Hematopoietic multipotent progenitor cell treated with erythropoietin and hydrocortisone succinate and interleukin-3 and kit ligand, for 17 days (in vitro differentiated cells): ENCODE results near the gene BCL2.
"Not testable (repeated sequence)": the region's sequence is repeated elsewhere in the genome, so short reads cannot be mapped to it uniquely, and the experiment has no call there.

Experiments
- DNase-seq: peaks from one replicate; pipeline ENCODE4 v3.0.0-alpha.2; 2015; ENCODE audit warnings: low spot score

The BCL2 gene

DNA sequence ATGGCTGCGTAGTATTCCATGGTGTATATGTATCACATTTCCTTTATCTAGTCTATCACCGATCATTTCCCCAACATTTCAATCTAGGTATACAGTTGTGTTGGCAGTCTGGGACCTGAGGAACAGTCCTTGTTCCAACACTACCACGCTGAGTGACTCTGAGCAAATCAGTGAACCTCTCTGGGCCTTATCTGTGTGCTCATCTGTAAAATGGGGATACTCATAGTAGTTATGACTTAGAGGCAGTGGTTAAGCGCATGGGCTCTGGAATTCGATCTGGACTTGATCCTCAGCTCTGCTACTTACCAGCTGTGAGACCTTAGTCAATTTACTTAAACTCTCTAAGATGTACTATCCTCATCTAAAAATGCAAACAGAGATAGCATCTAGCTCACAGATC, 85.1 kb downstream of the BCL2 start:
- no peak for DNase-seq

DNA sequence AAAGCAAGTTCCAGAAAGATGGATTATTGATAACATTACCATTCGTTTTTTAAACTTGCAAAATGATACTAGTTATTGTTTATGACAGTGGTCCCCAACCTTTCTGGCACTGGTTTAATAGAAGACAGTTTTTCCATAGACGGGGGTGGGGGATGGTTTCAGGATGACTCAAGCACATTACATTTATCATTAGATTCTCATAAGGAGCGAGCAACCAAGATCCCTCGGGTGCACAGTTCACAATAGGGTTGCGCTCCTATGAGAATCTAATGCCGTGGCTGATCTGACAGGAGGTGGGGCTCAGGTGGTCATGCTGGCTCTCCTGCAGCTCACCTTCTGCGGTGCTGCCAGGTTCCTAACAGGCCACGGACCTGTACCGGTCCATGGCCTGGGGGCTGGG, 86.2 kb downstream of the BCL2 start:
- no peak for DNase-seq

DNA sequence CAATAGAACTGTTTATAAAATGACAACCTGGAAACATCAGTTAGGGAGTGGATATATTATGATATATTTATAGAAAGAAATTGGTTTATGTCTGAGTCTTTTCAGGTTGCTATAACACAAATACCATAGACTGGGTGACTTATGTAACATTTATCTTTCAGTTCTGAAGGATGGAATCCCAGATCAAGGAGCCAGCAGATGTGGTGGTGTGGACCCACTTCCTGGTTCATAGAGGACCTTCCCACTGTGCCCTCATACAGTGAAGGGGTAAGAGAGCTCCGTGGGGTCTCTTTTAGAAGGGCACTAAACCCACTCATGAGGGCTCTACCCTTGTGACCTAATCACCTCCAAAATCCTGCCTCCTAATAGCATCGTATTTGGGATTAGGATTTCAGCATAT, 86.7 kb downstream of the BCL2 start:
- DNase-seq, result no peak

DNA sequence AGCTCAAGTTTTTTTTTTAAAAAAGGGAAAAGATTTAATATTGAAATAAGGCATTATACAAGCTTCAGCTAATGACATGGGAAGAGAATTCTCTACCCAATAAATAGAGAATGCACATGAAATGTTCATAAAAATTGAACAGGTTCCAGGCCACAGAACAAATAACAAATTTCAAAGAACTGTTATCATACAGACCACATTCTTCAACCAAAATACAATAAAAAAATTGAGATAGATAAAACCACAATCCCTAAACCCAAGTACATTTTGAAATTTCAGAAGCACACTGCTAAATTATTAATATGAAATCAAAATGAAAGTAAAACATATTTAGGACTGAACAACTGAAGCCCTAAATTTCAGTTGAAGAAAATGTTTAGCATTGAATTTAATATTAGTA, 89.6 kb downstream of the BCL2 start:
- DNase-seq, result no peak

DNA sequence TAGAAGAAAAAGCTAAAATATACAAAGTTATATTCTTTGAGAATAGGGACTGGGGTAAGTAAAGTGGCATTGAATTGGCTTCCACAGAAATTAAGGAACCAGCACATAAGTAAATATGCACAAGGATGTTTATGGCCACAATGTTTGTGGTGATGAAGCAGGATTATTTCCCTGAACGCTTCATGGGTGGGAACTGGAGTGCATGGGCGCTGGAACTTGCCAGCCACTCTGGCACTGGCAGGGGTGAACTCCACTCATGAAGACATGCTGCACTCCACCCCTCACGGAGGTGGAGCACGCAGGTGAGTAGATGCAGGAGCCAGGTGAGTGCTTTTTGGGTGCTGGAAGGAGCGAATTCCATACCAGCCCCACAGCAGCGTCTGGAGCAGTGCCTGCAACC, 94.1 kb downstream of the BCL2 start:
- no peak for DNase-seq

DNA sequence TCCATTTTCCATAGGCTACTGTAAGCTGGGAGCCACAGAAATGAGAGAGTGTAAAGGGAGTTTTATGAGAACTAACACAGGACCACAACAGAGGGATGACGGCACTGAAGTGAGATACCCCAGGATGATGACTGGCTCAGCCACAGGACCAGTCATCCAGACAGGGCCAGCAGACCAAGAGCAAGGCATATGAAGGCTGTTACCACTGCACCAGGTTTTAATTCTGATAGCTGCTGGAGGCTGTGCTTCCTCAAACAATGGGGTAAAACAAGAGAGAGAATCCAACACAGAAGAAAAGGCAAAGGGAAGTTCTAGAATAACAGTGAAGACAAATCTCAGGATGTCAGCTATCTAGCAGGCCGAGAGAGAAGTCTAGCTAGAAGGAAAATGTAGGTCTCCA, 94.9 kb downstream of the BCL2 start:
- DNase-seq, result no peak

DNA sequence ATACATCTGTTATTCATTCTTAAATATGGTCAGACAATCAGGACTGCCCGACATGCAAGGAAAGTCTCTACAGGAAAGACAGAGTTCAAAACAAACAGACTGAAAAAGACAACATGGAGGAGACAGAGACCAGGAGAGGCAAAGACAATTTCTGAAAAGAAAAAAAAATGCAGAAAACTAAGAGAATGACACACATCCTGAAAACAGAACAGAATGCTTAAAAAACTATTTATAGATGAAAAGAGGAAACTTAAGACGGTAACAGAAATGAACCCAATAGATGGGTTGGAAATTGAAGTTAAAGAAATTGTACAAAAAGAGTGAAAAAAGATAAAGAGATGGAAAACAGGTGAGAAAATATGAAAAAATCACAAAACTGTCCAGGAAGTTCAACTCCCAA, 95.7 kb downstream of the BCL2 start:
- DNase-seq, result no peak

DNA sequence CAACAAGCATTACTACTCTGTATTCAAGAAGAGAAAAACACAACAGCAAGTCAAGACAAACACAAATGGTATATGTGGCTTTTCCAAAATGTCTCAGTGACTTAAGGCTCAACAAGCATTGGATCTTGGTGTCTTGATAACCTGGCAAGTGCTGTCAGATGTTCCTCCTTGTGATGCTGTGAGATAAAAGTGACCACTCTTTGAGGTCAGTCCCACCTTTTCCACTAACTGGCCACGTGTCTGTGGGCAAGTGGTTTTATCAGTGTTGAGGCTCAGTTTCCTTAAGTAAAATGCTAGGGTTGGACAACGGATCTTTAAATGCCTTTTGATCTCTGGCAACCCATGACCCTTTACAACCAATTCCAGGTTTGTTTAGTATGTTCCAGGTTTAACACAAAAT, 98.7 kb downstream of the BCL2 start:
- no peak for DNase-seq

DNA sequence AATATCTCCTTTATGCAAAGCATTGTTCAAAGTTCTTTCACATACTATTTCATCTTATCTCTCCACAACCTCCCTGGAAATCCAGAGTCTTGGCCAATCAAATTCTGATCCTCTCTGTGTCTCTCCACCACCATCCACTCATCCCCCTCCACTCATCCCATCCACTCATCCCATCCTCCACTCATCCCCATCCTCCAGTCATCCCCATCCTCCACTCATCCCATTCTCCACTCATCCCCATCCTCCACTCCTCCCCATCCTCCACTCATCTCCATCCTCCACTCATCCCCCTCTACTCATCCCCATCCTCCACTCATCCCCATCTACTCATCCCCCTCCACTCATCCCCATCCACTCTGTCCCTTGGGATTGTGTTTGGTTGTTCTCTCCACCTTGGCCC, 101.1 kb downstream of the BCL2 start:
- DNase-seq, result no peak

DNA sequence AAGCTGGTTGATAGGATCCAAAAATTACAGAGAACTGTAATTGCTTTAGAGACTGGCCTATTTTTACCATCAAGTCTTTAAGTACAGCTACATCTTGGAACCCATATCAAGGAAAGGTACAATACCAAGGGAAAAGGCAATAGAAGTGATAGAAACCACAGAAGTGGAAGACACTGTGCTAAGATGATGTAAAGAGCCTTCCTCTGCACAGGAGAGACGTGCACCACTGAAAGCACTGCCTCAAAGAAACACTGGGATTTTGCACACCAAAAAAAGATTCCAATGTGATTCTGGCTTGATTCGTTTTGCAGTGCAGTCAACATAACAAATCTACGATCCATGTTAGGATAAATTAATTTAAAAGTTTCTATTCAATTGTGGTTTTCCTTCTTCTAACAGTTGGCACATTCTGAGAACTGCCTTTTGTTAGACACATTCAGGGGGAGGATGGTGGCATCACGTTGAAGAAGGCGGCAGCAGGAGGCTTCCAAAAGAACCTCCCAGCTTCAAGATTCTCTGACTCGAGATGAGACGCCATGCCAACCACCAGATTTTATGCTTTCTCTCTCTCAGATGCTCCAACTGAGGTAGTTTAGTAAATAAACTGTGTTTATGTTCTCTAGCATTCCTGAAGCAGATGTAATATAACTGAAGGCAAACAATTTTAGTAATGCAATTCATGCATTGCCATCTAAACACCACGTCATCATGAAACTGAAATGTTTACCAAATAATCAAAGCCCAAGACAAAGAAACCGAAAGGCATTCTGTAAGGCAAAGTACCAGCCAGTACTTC, 102.9 kb downstream of the BCL2 start:
- DNase-seq, result no peak

DNA sequence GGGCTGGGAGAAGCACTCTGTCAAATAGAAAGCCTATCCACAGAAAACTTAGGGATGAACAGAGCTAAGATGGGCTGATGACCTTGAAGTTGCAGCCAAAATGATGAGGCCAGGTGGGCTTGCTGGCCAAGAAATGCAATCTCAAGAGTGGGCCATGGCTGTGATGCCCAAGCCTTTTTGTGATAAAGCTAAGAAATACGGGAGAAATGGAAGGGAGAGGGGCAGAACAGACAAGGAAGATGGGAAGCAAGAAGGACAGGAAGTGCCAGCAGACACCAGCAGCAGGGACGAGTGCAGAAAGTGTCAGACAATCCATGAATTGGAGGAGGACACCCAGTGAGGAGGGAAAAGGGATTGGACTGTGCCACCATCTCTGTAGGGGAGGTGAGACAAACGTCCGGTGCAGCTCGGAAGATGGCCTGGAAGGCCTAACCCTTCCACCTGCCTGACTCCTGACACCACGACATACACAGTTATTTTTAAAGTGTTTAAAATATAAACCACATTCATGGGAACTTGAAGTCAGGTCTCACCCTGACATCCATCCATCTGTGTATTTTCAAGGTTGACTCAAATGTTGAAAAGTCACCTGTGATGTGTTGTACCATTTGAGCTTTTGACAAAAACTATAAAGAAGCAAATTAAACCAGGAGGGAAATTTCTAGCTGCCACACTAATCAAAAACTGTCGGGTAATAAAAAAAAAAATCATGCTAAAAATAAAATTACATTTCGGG, 105.5 kb downstream of the BCL2 start:
- DNase-seq, result no peak

DNA sequence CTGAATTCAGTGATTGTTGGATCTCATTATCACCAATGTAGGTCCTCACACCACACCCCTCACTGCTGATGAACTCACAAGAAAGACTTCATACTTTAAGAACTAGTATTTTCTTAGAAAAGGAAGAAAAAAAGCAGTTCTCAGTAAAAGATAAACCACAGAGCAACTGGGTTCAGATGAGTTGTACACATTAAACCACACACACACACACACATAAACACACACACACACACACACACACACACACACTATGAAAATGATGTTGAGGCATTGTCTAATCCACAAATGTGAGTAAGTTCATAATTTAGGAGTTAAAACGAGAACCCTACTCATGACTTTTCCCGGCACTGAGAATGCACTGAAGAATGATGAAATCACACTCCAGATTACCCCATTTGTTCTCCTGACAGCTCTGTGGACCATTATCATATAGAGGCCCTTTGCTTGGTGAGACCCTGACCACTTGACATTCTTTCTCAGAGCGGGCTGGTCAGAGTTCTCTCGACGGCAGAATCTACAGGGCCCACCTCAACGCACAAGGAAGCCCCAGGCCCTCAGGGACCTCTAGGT, 106.2 kb downstream of the BCL2 start:
- DNase-seq, result no peak

DNA sequence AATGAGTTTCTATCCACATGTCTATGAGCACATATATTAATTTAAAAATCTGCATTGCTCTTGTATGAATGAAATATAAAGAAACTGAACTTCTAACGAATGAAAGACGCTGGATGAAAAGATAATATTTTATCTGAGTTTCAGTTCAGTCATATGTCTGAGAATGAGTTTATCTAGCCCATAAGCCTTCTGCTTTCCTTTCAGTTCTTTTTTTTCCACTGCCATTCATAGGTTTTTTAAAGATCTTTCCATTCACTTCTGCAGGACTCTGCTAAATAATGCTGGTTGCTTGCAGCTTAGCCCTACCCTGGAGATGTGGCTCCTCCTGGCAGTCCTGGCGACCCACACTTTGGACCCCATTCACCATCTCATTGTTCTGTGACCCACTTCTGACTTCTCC, 109.0 kb downstream of the BCL2 start:
- DNase-seq, result no peak

DNA sequence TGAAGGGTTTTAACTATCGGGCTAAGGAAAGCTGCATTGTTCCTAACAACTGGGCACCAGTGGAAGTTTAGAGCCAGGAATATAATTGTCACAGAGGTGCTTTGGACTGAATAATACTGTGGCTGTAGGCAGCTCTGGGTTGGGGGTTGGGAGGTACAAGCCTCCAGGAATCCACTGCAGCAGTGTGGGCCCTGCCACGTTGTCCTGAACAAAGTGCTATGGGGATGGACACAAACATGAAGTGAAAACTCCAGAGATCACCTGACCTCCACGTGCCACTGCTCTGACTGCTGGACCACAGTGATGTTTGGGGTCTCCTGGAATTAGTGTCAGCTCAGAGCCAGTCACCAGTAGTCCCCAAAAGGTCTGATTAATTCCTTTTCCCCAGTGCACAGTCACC, 110.9 kb downstream of the BCL2 start:
- DNase-seq, result no peak

DNA sequence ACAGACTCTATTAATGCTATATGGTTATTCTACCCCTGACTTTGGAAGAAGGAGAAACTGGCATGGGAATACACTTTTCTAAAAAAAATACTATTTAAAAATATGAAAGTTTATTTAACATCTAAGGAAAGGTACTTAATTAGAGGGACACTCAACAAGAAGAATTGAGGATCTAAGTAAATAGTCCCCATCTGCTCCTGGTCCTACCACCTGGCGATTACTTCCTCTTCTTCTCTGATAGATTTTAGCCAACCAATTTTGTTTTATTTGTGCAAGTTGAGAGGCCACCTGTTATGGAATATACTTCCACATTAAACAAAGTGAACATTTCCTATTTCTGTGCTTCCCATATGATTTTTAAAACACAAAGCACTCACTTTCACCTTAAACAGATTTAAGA, 111.7 kb downstream of the BCL2 start:
- DNase-seq, result no peak

DNA sequence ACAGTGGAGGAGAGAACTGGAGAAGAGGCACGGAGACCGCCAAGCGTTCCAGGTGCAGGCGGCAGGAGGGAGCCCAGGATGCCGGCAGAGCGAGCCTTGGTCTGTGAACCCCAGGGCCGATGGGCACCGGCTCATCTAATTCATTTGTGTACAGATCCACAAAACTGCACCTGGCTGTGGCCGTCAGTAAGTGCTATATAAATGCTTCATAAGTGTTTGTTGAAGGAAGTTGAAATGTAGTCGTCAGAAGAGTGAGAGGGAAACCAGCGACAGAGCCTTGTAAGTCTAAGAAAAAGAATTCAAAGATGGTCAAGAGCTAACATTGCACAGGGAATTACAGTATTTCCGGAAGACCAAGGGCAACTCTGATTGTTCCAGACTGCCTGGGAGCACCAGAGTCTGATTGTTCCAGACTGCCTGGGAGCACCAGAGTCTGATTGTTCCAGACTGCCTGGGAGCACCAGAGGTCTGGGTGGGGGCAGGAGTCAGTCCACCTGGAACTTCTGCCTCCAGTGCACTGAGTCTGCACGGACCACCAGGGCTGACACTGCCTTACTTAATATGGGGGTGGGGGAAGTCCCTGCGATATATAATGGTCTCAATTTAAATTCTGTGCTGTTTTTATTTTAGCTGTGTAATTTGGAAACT, 112.3 kb downstream of the BCL2 start:
- DNase-seq, result no peak

DNA sequence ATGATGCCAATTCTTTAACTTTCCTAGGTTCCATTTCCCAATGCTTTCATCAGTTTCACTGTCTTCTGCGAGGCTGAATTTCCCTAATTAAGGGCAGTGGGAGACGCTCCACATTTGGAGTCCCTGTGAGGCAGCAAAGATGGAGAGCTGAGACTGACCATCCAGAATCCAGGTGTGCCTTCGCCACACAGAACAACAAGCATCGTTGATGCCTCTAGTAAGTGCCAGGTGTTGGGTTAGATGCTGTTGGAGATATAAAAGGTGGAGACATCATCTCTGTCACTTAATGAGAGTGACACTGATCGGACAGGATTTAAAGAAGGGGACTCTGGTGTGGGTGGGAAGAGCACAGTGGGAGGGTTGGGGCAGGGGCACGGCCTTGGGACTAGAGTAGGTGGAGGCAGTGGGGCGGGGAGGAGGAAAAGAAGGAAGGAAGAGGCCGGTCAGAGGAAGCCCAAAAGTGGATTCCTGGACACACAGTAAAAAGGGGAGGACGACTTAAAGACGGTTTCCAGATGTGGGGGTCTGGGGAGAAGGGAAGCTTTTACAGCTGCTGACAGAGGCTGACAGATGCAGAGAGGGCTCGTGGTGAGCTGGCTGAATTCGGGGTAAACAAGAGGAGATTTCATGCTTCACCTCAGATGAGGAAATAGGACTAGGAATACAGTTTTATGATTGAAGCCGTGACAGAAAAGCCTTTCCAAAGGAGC, 113.0 kb downstream of the BCL2 start:
- no peak for DNase-seq

DNA sequence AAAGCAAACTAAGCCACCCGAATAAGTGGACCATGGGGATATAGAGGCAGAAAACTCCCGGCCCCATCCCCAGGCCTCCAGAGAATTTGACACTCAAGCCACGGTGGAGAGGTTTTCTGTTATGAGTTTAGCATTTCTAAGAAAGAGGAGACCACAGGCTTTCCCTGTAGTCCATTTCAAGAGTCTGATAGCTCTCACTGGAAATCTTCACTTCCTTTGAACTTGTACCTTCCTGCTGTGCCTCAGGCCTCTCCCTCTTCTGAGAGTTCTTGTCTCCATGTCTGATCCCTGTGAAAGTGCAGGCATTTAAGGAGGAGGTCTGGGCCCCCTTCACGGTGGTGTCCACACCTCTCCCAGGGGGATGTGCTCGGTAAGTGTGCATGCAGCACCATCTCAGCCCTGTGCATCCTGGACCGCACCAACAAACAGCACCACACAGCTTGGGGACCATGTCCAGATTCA, 113.7 kb downstream of the BCL2 start:
- no peak for DNase-seq

DNA sequence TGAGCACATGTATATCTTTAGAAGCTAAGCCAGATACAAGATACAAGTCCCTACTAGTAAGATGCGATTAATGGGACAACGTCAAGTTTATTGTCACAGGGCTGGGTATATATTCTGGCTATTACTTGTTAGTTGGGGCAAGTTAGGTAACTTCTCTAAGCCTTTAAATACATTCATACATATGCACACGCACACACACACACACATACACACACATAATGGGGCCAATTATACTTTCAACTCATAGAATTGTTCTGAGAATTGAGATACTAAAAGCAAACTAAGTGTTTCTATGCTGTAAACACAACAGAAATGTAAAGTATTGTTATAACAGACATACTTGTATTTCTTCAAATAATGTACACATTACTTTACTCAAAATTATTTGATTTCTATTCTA, 116.1 kb downstream of the BCL2 start:
- no peak for DNase-seq

DNA sequence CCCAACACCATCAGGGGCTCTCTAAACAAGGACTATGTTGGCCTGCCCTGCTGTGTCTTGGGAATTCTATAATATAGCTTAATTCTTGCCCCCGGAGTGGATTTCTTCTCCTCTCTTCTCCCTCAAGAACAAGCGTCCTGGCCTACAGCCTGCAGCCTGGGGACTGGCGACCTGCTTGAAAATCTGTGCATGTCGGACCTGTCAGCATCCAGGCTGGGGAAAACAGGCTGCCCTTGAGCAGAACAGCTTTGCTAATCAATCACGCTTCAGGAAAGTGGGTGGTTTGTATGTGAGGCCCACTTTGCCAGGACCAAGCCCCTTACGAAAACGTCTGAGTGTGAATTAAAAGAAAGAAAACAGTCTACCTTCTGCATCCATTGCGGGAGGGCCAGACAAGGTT, 116.7 kb downstream of the BCL2 start:
- DNase-seq, result no peak

DNA sequence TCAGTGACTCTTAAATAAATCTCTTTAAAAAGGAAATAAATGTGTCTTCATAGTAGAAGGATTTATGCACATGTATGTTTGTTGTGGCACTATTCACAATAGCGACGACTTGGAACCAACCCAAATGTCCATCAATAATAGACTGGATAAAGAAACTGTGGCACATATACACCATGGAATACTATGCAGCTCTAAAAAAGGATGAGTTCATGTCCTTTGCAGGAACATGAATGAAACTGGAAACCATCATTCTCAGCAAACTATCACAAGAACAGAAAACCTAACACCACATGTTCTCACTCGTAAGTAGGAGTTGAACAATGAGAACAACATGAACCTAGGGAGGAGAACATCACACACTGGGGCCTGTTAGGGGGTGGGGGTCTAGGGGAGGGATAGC, 118.1 kb downstream of the BCL2 start:
- not testable (repeated sequence) for DNase-seq

DNA sequence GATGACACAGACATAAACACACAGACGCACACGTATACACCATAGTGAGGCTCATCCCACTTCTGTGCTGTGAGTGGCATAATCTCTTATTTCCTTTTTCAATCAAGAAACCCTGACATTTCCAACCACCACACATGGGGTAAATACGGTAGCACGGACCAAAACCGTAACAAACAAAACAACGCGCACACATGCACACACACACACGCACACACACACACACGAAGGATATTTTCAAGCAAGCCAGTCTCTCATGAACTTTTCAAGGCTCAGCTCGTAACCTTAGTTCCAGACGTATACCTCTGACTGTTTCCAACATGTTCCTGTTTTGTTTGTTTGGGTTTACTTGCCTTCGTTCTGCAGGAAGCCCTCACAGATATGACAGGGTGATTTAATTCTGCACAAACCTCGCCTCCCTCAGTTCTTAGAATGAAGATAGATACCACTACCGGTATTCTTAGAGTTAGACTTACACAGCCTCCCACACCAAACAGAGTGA, 119.8 kb downstream of the BCL2 start:
- no peak for DNase-seq
